Stimulated activated CD8-positive, alpha-beta memory T cell treated with anti-CD3 and anti-CD28 coated beads, Interleukin-4, amount 100 ng/mL, for 1 hour (primary cell): ENCODE measurements around the gene TLNRD1.

ENCODE experiments used
- DNase-seq, 2 donors: peaks; one replicate each; pipeline ENCODE4 v3.0.0-alpha.2; 2020; ENCODE audit warnings: low read depth in 2 of 2, low spot score in 1 of 2

The TLNRD1 gene

GRCh38 chr15:80977627-80978036 is 23.1 kb upstream of the TLNRD1 start:
- no peak for DNase-seq

- no peak for DNase-seq
Observed at GRCh38 chr15:80978685-80979329, 21.9 kb upstream of the TLNRD1 start.

GRCh38 chr15:80979538-80980200 is 21.1 kb upstream of the TLNRD1 start:
- DNase-seq, result no peak

- DNase-seq, result no peak
Observed at GRCh38 chr15:80982205-80982604, 18.5 kb upstream of the TLNRD1 start.

- DNase-seq, result no peak
Observed at GRCh38 chr15:80982839-80983238, 17.9 kb upstream of the TLNRD1 start.

GRCh38 chr15:80984856-80985255 is 15.9 kb upstream of the TLNRD1 start:
- no peak for DNase-seq

- DNase-seq, result no peak
Observed at GRCh38 chr15:80985981-80986380, 14.7 kb upstream of the TLNRD1 start.

GRCh38 chr15:80986487-80986886 is 14.2 kb upstream of the TLNRD1 start:
- no peak for DNase-seq

GRCh38 chr15:80988148-80988796 is 12.5 kb upstream of the TLNRD1 start:
- no peak for DNase-seq

GRCh38 chr15:80989081-80989517 is 11.6 kb upstream of the TLNRD1 start:
- DNase-seq, result no peak

GRCh38 chr15:80989518-80990478 is 10.9 kb upstream of the TLNRD1 start, which contains the start of gene MESD:
Gene MESD (minus strand): TSS chr15:80989819. CDS start chr15:80989791, 28 bp downstream.
- peak; percentile 97 to 98 for DNase-seq

GRCh38 chr15:80990955-80991354 is 9.8 kb upstream of the TLNRD1 start:
- DNase-seq, result no peak

- DNase-seq, result no peak
Observed at GRCh38 chr15:80991421-80991820, 9.3 kb upstream of the TLNRD1 start.

GRCh38 chr15:80992006-80992405 is 8.7 kb upstream of the TLNRD1 start:
- DNase-seq, result no peak

GRCh38 chr15:80992441-80992840 is 8.3 kb upstream of the TLNRD1 start:
- no peak for DNase-seq

GRCh38 chr15:80996247-80996646 is 4.5 kb upstream of the TLNRD1 start:
- no peak for DNase-seq

GRCh38 chr15:80997692-80998091 is 3.0 kb upstream of the TLNRD1 start:
- DNase-seq, result no peak

- DNase-seq, result no peak
Observed at GRCh38 chr15:80998251-80998650, 2.5 kb upstream of the TLNRD1 start.

GRCh38 chr15:80999623-81000036 is 1.1 kb upstream of the TLNRD1 start:
- no peak for DNase-seq

GRCh38 chr15:81000144-81000623 is 539 bp upstream of the TLNRD1 start:
- no peak for DNase-seq
